Stimulated activated CD4-positive, alpha-beta T cell treated with anti-CD3 and anti-CD28 coated beads, Interleukin-1b, Interleukin-23, amount 100 ng/mL, for 48 hours (primary cell): ENCODE data around the gene PPP1R12C.

Experiments
- DNase-seq: peaks from one replicate; pipeline ENCODE4 v3.0.0-alpha.2; 2020

PPP1R12C gene

GRCh38 chr19:55041627-55042343, 75.7 kb downstream of the PPP1R12C start:
- peak; percentile 18 for DNase-seq

GRCh38 chr19:55041244-55041626, 76.2 kb downstream of the PPP1R12C start:
- no peak for DNase-seq
